NCI-H1930 (cell line): Measurements from ENCODE around the gene SUMO3.

Experiments used
- DNase-seq, 2 experiments: peaks; one replicate each; lab custom pipeline; 2025; lab: John Stamatoyannopoulos, UW

The SUMO3 gene

GRCh38 chr21:44758781-44759627, 58.9 kb downstream of the SUMO3 start:
- no peak for DNase-seq

- DNase-seq = no peak
Observed at GRCh38 chr21:44758141-44758561, 59.7 kb downstream of the SUMO3 start.

GRCh38 chr21:44757731-44758130, 60.1 kb downstream of the SUMO3 start:
- DNase-seq = no peak

- no peak for DNase-seq
Observed at GRCh38 chr21:44756423-44757185, 61.3 kb downstream of the SUMO3 start.
